ENCODE data around the gene TBL3. TPM values are rescaled to one million over a fixed set of nuclear protein-coding genes. Genes with fewer than 3 reads are reported as not detected.

The TBL3 gene
- total RNA-seq, 1 experiment from 2014 or later: 84.2 TPM

GRCh38 chr16:1978476-1979120 lies 6.7 kb downstream of the TBL3 start:
- DNase-seq (ENCODE audit: low spot score): no peak
- in situ Hi-C loops (cut with HindIII; ENCODE audit: low sequenced_read_pairs): no loop called here

DNA sequence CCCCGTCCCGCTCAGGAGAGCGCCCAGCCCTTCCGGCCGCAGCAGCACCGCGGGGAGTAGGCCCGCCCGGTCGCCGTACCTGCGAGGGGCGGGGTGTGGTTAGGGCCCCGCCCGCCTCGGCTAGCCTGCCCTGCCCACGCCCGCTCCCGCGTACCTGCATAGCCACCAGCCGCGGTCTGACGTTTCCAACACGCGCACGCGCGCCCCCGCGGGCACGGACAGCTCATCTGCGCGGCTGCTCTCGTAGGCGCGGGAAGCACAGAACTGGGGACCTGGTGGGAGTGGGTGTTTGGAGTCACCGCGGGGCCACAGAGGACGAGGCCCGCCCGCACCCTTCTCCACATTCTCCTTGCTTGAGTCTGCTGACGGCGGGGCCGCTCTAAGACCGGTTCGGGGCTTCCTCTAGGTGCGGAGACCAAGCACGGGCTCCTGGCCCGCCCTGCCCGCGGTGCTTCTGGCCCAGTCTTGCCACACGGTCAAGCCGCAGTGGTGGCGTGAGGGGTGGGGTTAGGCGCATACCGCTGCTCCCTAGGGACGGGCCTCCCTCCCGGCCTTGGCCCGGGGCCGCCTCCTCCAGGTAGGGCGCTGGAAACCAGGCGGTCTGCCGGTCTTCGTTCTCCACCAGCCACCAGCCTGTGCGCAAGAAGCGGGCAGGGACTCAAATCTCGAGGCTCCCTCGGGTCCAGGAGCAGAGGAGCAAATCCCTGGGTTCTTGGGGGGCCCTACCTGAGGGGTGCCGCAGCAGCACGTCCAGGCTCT lies 7.6 kb downstream of the TBL3 start:
- DNase-seq (ENCODE audit: low spot score): peak; percentile 74
- in situ Hi-C loops (cut with HindIII; ENCODE audit: low sequenced_read_pairs): no loop called here

GRCh38 chr16:1980030-1980769 lies 8.3 kb downstream of the TBL3 start:
- in situ Hi-C loops (cut with HindIII; ENCODE audit: low sequenced_read_pairs): no loop called here
- DNase-seq (ENCODE audit: low spot score): peak; percentile 40

DNA sequence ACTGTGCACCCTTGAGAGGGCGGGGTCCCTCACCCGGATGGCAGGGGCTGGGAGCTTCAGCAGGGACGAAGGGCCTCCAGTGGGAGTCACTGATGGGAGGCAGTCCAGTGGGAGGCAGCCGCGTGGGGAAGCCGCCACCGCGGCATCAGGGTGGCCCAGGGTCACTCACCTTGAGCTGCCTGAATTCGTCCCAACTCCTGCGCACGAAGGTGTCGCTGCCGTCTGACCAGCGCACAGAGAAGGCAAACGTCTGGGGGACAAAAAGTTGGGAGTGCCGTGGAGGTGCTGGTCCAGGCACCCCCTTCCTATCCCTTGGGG lies 8.9 kb downstream of the TBL3 start:
- in situ Hi-C loops (cut with HindIII; ENCODE audit: low sequenced_read_pairs): no loop called here
- DNase-seq (ENCODE audit: low spot score): no peak

- in situ Hi-C loops (cut with HindIII; ENCODE audit: low sequenced_read_pairs): no loop called here
- DNase-seq (ENCODE audit: low spot score): no peak
Measured at GRCh38 chr16:1981398-1981836, 9.6 kb downstream of the TBL3 start, which contains the start of gene NOXO1. Gene NOXO1, minus strand, starts transcription at chr16:1981469. Its CDS starts 290 bp downstream, at chr16:1981179.

DNA sequence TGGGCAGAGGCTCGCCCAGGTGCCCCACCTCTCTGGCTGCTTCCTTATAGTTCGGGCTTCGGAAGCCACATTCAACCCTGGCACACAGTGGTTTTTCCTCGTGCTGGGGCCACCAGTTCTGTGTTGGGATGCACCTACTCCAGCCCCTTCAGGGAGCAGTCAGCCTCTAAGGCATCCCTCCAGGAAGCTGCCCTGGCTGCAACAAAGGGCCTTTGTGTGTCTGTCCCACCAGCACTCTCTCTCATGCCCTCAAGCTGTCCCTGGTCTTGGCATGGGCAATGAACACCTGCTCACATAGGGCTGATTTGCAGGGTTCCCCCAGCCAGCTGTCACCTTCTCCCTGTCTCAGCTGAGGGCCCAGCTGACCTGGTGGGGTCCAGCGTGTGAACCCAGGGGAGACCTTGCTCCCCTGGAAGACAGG lies 10.2 kb downstream of the TBL3 start:
- in situ Hi-C loops (cut with HindIII; ENCODE audit: low sequenced_read_pairs): no loop called here
- no peak for DNase-seq (ENCODE audit: low spot score)

GRCh38 chr16:1982991-1983543 lies 11.2 kb downstream of the TBL3 start:
- no peak for DNase-seq (ENCODE audit: low spot score)
- in situ Hi-C loops (cut with HindIII; ENCODE audit: low sequenced_read_pairs): no loop called here

GRCh38 chr16:1983544-1984346 lies 11.9 kb downstream of the TBL3 start, which contains the start of gene GFER:
Gene GFER, plus strand, starts transcription at chr16:1984193. Its CDS starts 26 bp downstream, at chr16:1984219.
- DNase-seq (ENCODE audit: low spot score): peak; percentile 86
- in situ Hi-C loops (cut with HindIII; ENCODE audit: low sequenced_read_pairs): no loop called here

GRCh38 chr16:1984347-1985225 lies 12.7 kb downstream of the TBL3 start:
- in situ Hi-C loops (cut with HindIII; ENCODE audit: low sequenced_read_pairs): no loop called here
- DNase-seq (ENCODE audit: low spot score): no peak

GRCh38 chr16:1985466-1986150 lies 13.8 kb downstream of the TBL3 start:
- DNase-seq (ENCODE audit: low spot score): no peak
- in situ Hi-C loops (cut with HindIII; ENCODE audit: low sequenced_read_pairs): no loop called here

DNA sequence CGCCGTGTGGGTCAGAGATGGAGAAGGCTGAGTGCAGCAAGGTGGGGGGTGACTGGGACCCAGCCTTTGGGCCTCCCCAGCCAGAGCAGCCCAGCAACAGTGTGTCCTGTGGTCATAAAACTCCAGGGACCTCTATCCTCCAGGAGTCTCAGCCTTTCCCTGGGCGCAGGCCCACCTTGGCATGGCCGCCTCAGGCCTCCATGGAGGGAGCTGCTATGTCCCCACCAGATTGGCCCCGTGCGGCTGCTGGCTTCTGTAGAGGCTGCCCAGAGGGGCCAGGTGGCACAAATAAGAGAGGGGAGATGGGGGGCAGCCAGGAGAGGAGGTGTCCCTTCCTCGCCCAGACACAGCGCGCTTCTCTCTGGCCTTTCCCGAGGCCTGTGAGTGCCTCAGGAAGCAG lies 15.3 kb downstream of the TBL3 start:
- DNase-seq (ENCODE audit: low spot score): no peak
- in situ Hi-C loops (cut with HindIII; ENCODE audit: low sequenced_read_pairs): no loop called here

GRCh38 chr16:1989209-1990100 lies 17.6 kb downstream of the TBL3 start, which contains the start of gene SYNGR3:
Gene SYNGR3, plus strand, starts transcription at chr16:1989970. Its CDS starts 133 bp downstream, at chr16:1990103.
- in situ Hi-C loops (cut with HindIII; ENCODE audit: low sequenced_read_pairs): no loop called here
- no peak for DNase-seq (ENCODE audit: low spot score)

GRCh38 chr16:1990101-1990350 lies 18.2 kb downstream of the TBL3 start:
- in situ Hi-C loops (cut with HindIII; ENCODE audit: low sequenced_read_pairs): no loop called here

DNA sequence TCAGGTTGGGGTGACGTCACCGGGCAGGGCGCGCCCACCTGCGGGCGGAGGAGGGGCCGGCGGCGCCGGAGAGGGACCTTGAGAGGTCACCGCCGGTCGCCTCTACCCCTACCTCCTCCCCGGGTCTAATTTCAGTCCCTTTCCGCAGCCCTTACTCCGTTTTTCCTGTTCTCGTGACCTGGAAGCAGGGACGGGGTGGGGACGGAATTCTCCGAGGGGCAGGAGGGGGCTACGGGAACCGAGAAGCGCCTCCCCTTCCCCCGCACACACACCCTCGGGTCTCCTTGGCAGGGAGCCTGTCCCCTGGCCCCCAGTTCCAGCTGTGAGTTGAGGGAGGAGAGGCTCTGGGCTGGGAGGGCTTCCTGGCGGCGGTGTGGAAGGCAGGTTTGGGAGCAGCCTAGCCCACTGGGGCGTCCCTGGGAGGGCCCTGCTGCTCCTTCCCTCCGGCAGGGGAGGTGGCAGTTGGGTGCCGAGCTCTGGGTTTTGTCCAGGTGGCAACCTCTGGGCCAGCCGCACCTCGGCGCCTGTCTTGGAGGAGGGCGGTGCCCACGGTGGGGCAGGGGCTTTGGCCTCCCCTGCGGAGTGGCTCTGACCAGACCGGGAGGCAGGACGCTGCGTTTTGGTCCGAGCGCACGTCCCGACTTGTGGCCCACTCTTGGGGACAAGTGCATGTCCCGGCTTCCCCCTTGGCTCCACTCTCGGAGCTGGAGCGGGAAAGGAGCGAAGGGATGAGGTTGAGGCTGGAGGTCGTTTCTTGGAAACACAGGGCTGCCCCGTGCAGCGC lies 18.7 kb downstream of the TBL3 start:
- in situ Hi-C loops (cut with HindIII; ENCODE audit: low sequenced_read_pairs): no loop called here
- DNase-seq (ENCODE audit: low spot score): peak; percentile 57

More at GRCh38 chr16:1990101-1990350, 18.2 kb downstream of the TBL3 start:
- DNase-seq (ENCODE audit: low spot score): no peak

- DNase-seq (ENCODE audit: low spot score): peak; percentile 38
- in situ Hi-C loops (cut with HindIII; ENCODE audit: low sequenced_read_pairs): no loop called here
Measured at GRCh38 chr16:1991135-1991551, 19.3 kb downstream of the TBL3 start.

- in situ Hi-C loops (cut with HindIII; ENCODE audit: low sequenced_read_pairs): no loop called here
- DNase-seq (ENCODE audit: low spot score): no peak
Measured at GRCh38 chr16:1991588-1991947, 19.7 kb downstream of the TBL3 start.
